Measurements from ENCODE around the gene PRDX1.

- TF ChIP-seq CTCF (IDR thresholded peaks at IDR 0.05) (no peak), POLR2A (IDR thresholded peaks at IDR 0.05) (no peak)
Measured at GRCh38 chr1:45516465-45516864, 5.2 kb downstream of the PRDX1 start.
